GM13977 (cell line): ENCODE measurements around the gene ERH.
"Not testable (repeated sequence)": the region's sequence is repeated elsewhere in the genome, so short reads cannot be mapped to it uniquely, and the experiment has no call there.

Source experiments
- DNase-seq: peaks from one replicate; pipeline ENCODE4 v3.0.0; 2012; ENCODE audit warnings: low spot score
- in situ Hi-C: fragments of 300-500 bp; cut with MboI; formaldehyde crosslinking; loops from one replicate; pipeline ENCODE4 v1.12.0; 2022; ENCODE audit warnings: low sequenced_read_pairs, low pct_unique_long_range_greater_than_20kb, mixed read lengths, inconsistent platforms; ENCODE audit not compliant: unreplicated experiment
- TF ChIP-seq, protein P1 (sequence below): IDR thresholded peaks from 2 replicates; pipeline ENCODE4 v1.5.1; 2012; ENCODE audit warnings: mild to moderate bottlenecking, control low read depth; ENCODE audit not compliant: insufficient read depth; ENCODE audit errors: extremely low read depth, missing control alignments

ERH gene

DNA sequence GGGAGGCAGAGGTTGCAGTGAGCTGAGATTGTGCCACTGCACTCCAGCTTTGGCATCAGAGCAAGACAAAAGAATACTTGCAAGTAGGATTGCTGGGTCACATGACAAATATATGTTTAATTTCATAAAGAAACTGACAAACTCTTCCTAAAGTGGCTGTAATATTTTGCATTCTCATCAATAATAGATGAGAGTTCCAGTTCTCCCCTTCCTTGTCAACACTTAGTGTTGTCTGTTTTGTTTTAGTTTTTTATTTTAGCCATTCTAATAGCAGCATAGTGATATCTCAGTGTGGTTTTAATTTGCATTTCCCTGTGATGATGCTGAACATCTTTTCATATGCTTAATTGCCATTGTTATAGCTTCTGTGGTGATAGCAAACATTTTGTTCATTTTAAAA, 31.5 kb upstream of the ERH start:
- TF ChIP-seq, protein P1, sequence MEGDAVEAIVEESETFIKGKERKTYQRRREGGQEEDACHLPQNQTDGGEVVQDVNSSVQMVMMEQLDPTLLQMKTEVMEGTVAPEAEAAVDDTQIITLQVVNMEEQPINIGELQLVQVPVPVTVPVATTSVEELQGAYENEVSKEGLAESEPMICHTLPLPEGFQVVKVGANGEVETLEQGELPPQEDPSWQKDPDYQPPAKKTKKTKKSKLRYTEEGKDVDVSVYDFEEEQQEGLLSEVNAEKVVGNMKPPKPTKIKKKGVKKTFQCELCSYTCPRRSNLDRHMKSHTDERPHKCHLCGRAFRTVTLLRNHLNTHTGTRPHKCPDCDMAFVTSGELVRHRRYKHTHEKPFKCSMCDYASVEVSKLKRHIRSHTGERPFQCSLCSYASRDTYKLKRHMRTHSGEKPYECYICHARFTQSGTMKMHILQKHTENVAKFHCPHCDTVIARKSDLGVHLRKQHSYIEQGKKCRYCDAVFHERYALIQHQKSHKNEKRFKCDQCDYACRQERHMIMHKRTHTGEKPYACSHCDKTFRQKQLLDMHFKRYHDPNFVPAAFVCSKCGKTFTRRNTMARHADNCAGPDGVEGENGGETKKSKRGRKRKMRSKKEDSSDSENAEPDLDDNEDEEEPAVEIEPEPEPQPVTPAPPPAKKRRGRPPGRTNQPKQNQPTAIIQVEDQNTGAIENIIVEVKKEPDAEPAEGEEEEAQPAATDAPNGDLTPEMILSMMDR: no peak
- in situ Hi-C loops: no loop called here
- no peak for DNase-seq

DNA sequence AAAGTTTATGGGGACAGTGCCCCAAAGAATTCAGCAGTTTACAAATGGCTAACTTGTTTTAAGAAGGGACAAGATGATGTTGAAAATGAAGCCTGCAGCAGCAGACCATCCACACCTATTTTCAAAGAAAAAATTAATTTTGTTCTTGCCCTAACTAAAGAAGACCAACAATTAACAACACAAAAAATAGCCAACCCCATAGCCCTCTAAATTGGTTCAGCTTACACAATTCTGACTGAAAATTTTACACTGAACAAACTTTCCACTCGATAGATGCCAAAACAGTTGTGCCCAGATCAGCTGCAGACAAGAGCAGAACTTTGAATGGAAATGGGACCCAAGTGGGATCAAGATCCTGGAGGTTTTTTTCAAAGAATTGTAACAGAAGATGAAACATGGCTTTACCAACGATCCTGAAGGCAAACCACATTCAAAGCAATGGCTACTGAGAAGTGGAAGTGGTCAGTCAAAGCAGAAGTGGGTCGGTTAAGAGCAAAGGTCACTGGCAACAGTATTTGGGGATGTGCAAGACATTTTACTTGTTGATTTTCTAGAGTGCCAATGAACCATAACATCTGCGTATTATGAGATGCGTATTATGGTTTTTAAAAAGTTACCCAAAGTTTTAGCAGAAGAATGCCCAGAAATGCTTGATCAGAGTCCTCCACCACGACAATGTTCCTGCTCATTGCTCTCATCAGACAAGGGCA, 30.3 kb upstream of the ERH start:
- DNase-seq: no peak
- in situ Hi-C loops: no loop called here
- TF ChIP-seq, protein P1: no peak

DNA sequence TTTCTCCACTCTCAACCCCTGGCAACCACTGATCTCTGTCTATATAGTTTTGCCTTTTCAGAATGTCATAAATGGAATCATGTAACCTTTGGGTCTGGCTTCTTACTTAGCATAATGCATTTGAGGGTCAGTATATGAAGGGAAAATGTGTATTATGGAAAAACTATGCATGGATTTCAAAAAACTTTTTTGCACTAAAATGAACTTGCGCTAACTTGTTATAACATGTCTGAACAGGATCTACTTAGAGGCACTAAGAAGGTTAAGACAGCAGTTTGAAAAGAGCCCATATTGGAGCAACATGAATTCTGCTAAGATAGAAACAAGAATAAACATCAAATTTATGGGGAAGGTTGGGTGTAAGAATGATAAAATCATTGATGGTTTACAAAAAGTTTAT, 29.5 kb upstream of the ERH start:
- TF ChIP-seq, protein P1: no peak
- no peak for DNase-seq
- in situ Hi-C loops: no loop called here

DNA sequence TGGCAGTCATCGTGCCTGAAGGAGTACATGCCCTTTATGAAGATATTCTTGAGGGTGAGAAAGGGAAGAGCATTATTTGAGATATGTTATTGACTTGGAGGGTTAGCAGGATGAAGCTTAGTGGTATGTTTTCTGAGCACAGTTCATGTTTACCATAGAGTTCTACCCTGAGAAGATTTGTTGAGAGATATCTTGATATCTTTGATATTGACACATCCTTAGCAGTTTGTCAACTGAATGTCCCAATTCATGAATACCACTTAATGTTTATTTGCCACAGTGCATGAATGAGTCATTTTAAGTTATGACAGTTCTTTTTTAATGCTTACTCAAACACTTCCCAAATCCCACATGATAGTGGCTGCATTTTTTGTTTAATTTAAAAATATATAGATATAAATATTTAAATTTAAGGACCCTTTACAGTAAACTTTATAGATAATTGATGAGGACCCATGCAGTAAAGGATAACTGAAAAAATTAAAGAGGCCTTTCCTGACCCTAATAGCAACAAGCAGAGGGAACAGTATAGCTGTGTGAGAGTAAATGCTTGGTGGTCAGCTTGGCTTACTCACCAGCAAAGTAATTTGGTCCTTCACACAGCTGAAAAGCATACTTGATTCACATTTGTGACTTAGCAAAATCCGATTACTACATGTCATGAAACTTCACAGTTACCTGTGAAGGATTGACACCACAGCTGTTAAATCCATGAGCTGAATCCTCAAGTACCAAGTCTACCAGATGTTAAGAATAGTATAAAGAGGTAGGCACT, 26.2 kb upstream of the ERH start:
- in situ Hi-C loops: no loop called here
- TF ChIP-seq, protein P1: no peak
- no peak for DNase-seq

DNA sequence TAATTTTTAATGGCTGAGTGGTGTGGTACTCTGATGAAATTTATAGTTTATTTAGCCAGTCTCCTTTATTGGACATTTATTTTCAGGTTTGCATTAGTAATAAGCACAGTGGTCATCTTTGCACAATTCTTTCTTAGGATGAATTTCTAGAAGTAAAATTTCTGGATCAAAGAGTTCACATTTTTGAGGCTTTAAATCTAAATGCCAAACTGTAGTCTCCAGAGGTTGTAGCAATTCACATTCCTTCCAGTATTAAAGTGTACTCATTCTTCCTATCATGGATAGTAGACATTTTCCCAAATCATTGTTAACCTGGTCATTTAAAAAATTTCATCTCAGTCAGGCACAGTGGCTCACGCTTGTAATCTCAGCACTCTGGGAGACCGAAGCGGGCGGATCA, 25.2 kb upstream of the ERH start:
- in situ Hi-C loops: no loop called here
- TF ChIP-seq, protein P1: no peak
- no peak for DNase-seq

DNA sequence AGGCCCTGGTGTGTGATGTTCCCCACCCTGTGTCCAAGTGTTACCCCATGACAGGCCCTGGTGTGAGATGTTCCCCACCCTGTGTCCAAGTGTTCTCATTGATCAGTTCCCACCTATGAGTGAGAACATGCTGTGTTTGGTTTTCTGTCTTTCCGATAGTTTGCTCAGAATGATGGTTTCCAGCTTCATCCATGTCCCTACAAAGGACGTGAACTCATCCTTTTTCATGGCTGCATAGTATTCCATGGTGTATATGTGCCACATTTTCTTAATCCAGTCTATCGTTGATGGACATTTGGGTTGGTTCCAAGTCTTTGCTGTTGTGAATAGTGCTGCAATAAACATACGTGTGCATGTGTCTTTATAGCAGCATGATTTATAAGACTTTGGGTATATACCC, 18.0 kb upstream of the ERH start:
- DNase-seq, in situ Hi-C loops: not testable (repeated sequence)

DNA sequence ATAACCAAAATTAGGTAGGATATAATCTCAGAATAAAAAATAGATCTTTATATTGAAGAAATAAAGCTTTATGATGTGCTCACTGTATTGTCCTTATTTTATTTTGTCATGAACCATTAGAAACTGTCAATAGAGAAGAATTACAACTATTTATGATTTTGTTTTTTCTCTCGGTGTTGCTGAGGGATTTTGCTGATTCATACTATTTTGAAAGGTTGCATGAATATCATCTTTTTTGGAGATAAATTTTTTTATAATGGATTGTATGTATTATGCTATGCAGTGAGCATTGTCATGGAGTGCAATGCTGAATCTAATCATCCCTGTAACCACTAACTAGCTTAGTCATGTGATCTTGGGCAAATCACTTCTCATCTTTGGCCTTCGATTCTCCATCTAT, 15.4 kb upstream of the ERH start:
- no peak for DNase-seq
- in situ Hi-C loops: no loop called here

More for the DNA sequence above, 15.4 kb upstream of the ERH start:
- TF ChIP-seq, protein P1: no peak
